Loucy (cell line): ENCODE measurements around the gene DAB1.

Source experiments
- H2AFZ ChIP-seq: fragments of 200-600 bp; sonication (generic); 2 replicates; pipeline ENCODE4 v1.6.0; 2016; ENCODE audit warnings: antibody characterized with exemption, mild to moderate bottlenecking, low read length, moderate library complexity
- H3F3A ChIP-seq: fragments of 200-600 bp; 2 replicates; pipeline ENCODE4 v1.6.0; 2016; ENCODE audit warnings: antibody characterized with exemption, low read depth, mild to moderate bottlenecking
- H3K27me3 ChIP-seq: fragments of 200-600 bp; sonication (generic); 2 replicates; pipeline ENCODE4 v1.6.1; 2014; ENCODE audit warnings: low read length, mild to moderate bottlenecking; ENCODE audit not compliant: insufficient read depth, poor library complexity, severe bottlenecking
- H3K36me3 ChIP-seq: fragments of 200-600 bp; sonication (generic); 2 replicates; pipeline ENCODE4 v1.6.1; 2016; ENCODE audit warnings: low read length; ENCODE audit not compliant: insufficient read depth
- H3K4me1 ChIP-seq: fragments of 200-600 bp; sonication (generic); 2 replicates; pipeline ENCODE4 v1.5.1; 2014; ENCODE audit warnings: low read length, mild to moderate bottlenecking; ENCODE audit not compliant: insufficient read depth, poor library complexity, severe bottlenecking
- H3K4me2 ChIP-seq: fragments of 200-600 bp; sonication (generic); 2 replicates; pipeline ENCODE4 v1.6.0; 2014; ENCODE audit warnings: antibody characterized with exemption, low read length, low read depth, mild to moderate bottlenecking; ENCODE audit not compliant: poor library complexity, severe bottlenecking
- H3K4me3 ChIP-seq: fragments of 200-600 bp; sonication (generic); 2 replicates; pipeline ENCODE4 v1.5.1; 2014; ENCODE audit warnings: low read length, mild to moderate bottlenecking, mixed read lengths; ENCODE audit not compliant: poor library complexity, severe bottlenecking
- H3K79me2 ChIP-seq: fragments of 200-600 bp; sonication (generic); 2 replicates; pipeline ENCODE4 v1.6.1; 2014; ENCODE audit warnings: low read length; ENCODE audit not compliant: insufficient read depth
- H3K9ac ChIP-seq: fragments of 200-600 bp; sonication (generic); 2 replicates; pipeline ENCODE4 v1.6.0; 2014; ENCODE audit warnings: mild to moderate bottlenecking, low read depth, low read length, moderate library complexity; ENCODE audit not compliant: poor library complexity, severe bottlenecking
- H3K9me2 ChIP-seq: fragments of 200-600 bp; sonication (generic); replicated peaks from 2 replicates; pipeline ENCODE4 v1.6.1; 2016; ENCODE audit warnings: low read depth, low read length, mixed read lengths
- H3K9me3 ChIP-seq: fragments of 200-600 bp; sonication (generic); 2 replicates; pipeline ENCODE4 v1.6.1; 2014; ENCODE audit warnings: mild to moderate bottlenecking, antibody characterized with exemption, low read length, low read depth; ENCODE audit not compliant: insufficient read depth
- H4K20me1 ChIP-seq: fragments of 200-600 bp; sonication (generic); 2 replicates; pipeline ENCODE4 v1.6.0; 2014; ENCODE audit warnings: antibody characterized with exemption, low read length, mild to moderate bottlenecking; ENCODE audit not compliant: insufficient read depth, poor library complexity, severe bottlenecking
- CTCF ChIP-seq: fragments of 200-600 bp; sonication (generic); conservative IDR thresholded peaks from 2 replicates; pipeline ENCODE4 v1.5.1; 2014; ENCODE audit warnings: mild to moderate bottlenecking, antibody characterized with exemption, low read length
- EZH2phosphoT487 ChIP-seq: fragments of 200-600 bp; IDR thresholded peaks from 2 replicates; pipeline ENCODE4 v1.6.1; 2018; ENCODE audit warnings: antibody characterized with exemption, mild to moderate bottlenecking, moderate library complexity, borderline replicate concordance

The DAB1 gene

DNA sequence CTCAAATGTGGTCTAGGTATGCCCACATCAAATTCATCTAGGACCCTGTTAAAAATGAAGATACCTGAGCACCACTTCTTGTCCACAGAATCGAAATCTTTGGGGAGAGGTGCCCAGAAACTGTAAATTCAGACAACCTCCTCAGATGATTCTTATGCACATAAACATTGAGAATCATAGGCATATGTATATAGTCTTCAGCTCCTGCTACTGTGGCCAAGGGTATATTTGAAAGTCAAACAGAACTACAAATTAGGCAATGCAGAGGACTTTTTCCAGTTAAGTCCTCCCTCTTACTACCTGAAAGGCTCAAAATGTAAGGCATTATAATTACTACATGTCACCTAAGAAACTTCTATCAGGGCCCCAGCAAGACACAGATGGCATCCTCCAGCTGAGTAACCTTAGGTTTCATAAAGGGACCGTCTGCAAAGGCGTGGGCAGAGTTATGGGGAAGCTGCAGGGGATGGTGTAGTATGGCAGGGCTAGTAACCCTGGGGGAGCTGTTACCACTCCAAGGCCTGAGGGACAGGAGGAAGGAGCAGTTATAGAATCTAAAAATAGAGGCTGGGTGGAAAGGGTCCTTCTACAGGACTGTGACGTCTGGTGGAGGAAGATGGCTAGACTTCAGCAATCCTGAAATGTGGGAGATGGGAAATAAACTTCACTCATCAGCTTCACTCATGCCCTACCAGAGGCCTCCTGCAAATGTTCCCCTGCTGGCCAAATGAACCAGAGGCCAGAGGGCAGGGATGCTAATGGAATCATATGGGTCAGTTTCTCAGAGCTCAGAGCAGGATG lies 46.3 kb downstream of the DAB1 start:
- Histone ChIP-seq H3K79me2 (no peaks in the 10 kb centered on the region), H3K36me3 (no peaks in the 10 kb centered on the region), H4K20me1 (no peaks in the 10 kb centered on the region), H3F3A (no peaks in the 10 kb centered on the region), H3K9ac (no peak overlapping the region), H3K9me3 (no peaks in the 10 kb centered on the region), H3K9me2 (no peaks in the 10 kb centered on the region), H3K4me3 (no peak overlapping the region), H3K4me2 (no peak overlapping the region), H3K27me3 (no peaks in the 10 kb centered on the region), H3K4me1 (no peaks in the 10 kb centered on the region), H2AFZ (no peak overlapping the region)
- TF ChIP-seq EZH2phosphoT487 = no peak
- TF ChIP-seq CTCF = no peak

- no peak overlapping the region for H3K4me2 ChIP-seq
- H3K4me3 ChIP-seq = no peak overlapping the region
- no peaks in the 10 kb centered on the region for H3K27me3 ChIP-seq
- H3K9me3 ChIP-seq = no peaks in the 10 kb centered on the region
- no peak for TF ChIP-seq EZH2phosphoT487
- no peak for TF ChIP-seq CTCF
- no peaks in the 10 kb centered on the region for H3K4me1 ChIP-seq
- no peak overlapping the region for H3K9ac ChIP-seq
- H3K36me3 ChIP-seq = no peaks in the 10 kb centered on the region
- H2AFZ ChIP-seq = no peak overlapping the region
- no peaks in the 10 kb centered on the region for H4K20me1 ChIP-seq
- no peaks in the 10 kb centered on the region for H3K9me2 ChIP-seq
- H3K79me2 ChIP-seq = no peaks in the 10 kb centered on the region
- no peaks in the 10 kb centered on the region for H3F3A ChIP-seq
These were observed 47.8 kb downstream of the DAB1 start for GRCh38 chr1:57376041-57376440.

DNA sequence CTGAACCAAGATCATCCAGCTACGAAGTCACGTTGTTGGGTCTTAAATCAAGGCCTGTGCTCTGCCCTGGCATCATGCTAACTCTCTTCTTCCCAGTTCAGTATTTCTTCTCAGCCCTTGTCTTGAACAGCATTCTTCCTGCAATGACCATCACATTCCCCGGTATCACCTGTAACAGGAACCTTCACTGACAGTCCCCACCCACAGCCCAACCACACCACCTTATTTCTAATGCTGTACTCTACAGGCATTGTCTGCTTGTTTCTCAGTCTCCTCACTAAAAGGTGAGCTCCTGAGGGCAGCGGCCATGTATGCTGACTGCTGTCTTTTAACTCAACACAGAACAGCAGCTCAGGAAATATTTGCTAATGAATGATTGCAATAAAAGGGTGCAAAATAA lies 54.0 kb downstream of the DAB1 start:
- H3K4me1 ChIP-seq = no peaks in the 10 kb centered on the region

More for the DNA sequence above, 54.0 kb downstream of the DAB1 start:
- no peaks in the 10 kb centered on the region for H3K27me3 ChIP-seq
- TF ChIP-seq EZH2phosphoT487 = no peak
- no peak for TF ChIP-seq CTCF
- no peaks in the 10 kb centered on the region for H3F3A ChIP-seq
- H3K36me3 ChIP-seq = no peaks in the 10 kb centered on the region
- no peaks in the 10 kb centered on the region for H3K9me2 ChIP-seq
- H3K4me2 ChIP-seq = no peak overlapping the region
- no peaks in the 10 kb centered on the region for H3K79me2 ChIP-seq
- H3K4me3 ChIP-seq = no peak overlapping the region
- H4K20me1 ChIP-seq = no peaks in the 10 kb centered on the region
- H2AFZ ChIP-seq = no peak overlapping the region
- peaks cover 4% of the 10 kb centered on the region; the same call in 1 of the 2 replicates for H3K9me3 ChIP-seq
- no peak overlapping the region for H3K9ac ChIP-seq
